GM21528 (cell line): ENCODE measurements around the gene DHDH.
"Not testable (repeated sequence)": the region's sequence is repeated elsewhere in the genome, so short reads cannot be mapped to it uniquely, and the experiment has no call there.

Experiments
- ATAC-seq: cut with Tn5 transposase; IDR thresholded peaks from one replicate; pipeline ENCODE4 v1.9.1; 2021; ENCODE audit warnings: mild to moderate bottlenecking, moderate library complexity; ENCODE audit not compliant: unreplicated experiment, low FRiP score

DHDH gene

DNA sequence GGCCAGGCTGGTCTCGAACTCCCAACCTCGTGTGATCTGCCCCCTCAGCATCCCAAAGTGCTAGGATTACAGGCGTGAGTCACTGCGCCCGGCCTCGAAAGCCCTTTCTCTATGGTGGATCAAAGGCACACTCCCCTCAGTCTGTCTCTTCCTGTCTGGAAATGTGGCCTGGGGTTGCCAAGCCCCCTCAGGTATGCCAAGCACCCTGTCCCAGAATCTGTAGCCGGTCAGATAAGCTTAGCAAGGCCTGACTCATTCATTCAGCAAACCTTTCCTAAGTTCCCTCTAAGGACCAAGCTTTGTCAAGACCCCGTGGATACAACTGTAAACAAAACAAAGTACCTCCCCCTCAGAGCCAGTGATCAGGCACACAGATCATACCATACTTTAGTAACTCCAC, 19.3 kb upstream of the DHDH start:
- ATAC-seq = no peak

DNA sequence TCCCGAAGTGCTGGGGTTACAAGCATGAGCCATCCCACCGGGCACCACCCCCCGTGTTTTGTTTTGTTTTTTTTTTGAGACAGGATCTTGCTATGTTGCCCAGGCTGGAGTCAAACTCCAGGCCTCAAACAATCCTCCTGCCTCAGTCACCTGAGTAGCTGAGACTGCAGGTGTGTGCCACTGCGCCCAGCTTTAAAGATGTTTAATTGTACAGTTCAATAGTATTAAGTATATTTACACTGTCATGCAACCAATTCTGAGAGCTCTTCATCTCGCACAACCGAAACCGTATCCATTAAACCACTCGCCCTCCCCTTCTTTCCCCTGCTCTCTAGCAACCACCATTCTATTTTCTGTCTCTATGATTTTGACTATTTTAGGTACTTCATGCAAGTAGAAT, 17.7 kb upstream of the DHDH start:
- no peak for ATAC-seq

DNA sequence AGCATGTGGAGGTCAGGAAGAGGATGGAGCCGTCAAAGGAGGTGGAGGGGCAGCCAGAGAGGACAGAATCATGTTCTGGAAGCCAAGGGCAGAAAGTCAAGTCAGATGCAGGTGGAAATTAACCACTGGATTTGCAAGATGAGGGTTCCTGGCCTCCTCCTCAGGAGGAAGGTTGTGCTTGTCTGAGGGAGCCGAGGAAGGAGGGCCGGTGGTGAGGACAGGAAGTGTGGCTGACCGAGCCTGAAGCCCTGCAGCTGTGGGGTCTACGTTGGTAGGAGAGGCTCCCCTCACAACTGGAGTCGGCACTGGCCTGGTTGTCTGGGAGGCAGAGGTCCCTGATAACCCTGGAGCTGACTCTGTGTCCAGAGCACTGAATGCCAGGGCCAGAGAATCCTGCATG, 15.4 kb upstream of the DHDH start:
- ATAC-seq = no peak

DNA sequence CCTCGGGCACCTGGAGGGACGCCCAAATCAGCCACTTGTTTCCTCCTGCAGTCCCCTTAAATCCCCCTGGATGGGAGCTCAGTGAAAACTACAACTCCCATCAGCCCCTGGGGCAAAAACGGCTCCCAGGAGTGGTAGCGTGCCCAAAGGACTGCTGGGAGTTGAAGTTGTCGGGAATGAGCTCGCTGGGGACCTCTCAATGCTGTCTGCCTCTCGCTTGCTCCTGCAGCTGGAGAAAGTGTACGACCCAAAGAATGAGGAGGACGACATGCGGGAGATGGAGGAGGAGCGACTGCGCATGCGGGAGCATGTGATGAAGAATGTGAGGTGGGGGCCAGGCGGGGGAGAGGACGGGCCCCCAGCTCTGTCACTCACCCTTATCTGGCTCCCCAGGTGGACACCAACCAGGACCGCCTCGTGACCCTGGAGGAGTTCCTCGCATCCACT, 14.7 kb upstream of the DHDH start:
- ATAC-seq = no peak

DNA sequence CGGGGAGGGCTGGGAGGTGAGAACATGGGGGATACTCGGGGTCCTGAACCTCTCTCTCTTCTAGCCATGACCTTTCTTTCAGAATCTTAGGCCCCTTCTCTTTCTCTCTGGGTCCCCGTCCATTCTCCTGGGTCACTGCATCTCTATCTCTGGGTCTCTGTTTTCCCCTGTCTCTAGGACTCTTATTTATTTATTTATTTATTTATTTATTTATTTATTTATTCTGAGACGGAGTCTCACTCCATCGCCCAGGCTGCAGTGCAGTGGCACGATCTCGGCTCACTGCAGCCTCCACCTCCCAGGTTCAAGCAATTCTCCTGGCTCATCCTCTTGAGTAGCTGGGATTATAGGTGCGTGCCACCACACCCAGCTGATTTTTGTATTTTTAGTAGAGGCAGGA, 14.2 kb upstream of the DHDH start:
- not testable (repeated sequence) for ATAC-seq

DNA sequence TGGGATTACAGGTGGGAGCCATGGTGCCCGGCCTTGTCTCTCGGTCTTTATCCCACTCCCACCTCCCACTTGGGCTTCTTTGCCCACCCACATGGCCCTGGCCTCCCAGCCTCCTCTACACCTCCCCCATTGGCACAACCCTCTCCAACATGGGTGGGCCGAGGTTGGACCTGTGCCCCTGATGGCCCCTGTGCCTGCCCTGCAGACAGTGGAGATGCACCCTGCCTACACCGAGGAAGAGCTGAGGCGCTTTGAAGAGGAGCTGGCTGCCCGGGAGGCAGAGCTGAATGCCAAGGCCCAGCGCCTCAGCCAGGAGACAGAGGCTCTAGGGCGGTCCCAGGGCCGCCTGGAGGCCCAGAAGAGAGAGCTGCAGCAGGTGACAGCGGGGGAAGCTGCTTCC, 12.6 kb upstream of the DHDH start:
- ATAC-seq = no peak

DNA sequence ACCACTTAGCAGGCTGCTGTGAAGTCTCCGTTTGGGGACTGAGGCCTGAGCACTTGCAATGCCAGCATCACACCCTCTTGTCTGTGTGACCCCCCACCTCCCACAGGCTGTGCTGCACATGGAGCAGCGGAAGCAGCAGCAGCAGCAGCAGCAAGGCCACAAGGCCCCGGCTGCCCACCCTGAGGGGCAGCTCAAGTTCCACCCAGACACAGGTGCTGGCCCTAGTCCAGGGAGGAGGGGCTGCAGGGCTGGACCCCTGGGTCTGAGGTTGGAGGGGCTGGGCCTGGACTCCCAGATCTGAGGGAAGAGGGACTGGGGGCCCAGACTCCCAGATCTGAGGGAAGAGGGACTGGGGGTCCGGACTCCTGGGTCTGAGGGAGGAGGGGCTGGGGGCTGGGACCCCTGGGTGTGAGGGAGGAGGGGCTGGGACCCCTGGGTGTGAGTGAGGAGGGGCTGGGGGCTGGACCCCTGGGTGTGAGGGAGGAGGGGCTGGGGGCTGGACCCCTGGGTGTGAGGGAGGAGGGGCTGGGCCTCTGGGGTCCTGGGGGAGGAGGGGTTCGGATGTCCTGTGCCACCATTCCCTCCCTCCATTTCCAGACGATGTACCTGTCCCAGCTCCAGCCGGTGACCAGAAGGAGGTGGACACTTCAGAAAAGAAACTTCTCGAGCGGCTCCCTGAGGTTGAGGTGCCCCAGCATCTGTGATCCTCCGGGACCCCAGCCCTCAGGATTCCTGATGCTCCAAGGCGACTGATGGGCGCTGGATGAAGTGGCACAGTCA, 11.6 kb upstream of the DHDH start:
- no peak for ATAC-seq

DNA sequence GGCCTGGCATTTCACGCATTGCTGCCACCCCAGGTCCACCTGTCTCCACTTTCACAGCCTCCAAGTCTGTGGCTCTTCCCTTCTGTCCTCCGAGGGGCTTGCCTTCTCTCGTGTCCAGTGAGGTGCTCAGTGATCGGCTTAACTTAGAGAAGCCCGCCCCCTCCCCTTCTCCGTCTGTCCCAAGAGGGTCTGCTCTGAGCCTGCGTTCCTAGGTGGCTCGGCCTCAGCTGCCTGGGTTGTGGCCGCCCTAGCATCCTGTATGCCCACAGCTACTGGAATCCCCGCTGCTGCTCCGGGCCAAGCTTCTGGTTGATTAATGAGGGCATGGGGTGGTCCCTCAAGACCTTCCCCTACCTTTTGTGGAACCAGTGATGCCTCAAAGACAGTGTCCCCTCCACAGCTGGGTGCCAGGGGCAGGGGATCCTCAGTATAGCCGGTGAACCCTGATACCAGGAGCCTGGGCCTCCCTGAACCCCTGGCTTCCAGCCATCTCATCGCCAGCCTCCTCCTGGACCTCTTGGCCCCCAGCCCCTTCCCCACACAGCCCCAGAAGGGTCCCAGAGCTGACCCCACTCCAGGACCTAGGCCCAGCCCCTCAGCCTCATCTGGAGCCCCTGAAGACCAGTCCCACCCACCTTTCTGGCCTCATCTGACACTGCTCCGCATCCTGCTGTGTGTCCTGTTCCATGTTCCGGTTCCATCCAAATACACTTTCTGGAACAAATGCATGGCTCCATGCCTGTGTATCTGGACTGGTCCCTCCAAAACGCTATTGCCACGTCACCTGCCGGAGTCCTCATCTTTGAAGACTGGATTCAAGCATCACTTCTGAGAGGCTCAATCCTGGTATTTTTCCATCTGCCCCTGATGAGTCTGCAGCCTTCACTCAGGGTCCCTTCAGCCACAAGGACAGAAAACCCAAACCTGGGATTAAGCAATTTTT, 10.7 kb upstream of the DHDH start:
- ATAC-seq = no peak

DNA sequence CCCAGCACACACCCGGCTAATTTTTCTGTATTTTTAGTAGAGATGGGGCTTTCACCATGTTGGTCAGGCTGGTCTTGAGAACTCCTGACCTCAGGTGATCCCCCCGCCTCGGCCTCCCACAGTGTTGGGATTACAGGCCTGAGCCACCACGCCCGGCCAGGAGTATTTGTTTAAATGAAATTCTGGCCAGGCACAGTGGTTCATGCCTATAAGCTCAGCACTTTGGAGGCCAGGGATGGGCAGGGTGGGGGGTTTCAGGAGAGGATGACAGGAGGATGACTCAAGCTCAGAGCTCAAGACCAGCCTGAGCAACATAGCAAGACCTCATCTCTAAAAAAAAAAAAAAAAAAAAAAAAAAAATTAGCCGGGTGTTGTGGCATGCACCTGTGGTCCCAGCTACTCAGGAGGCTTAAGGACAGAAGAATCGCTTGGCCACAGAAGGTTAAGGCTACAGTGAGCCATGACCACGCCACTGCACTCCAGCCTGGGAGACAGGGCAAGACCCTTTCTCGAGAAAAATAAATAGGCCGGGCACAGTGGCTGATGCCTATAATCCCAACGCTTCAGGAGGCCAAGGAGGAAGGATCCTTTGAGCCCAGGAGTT, 8.2 kb upstream of the DHDH start:
- no peak for ATAC-seq

DNA sequence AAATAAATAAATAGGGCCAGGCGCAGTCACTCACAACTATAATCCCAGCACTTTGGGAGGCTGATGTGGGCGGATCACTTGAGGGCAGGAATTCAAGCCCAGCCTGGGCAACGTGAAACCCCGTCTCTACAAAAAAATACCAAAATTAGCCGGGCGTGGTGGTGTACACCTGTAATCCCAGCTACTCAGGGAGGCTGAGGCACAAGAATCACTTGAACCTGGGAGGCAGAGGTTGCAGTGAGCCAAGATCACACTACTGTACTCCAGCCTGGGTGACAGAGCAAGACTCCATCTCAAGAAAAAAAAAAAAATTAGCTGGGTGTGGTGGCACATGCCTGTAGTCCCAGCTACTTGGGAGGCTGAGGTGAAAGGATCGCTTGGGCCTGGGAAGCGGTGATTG, 7.6 kb upstream of the DHDH start:
- ATAC-seq = not testable (repeated sequence)

DNA sequence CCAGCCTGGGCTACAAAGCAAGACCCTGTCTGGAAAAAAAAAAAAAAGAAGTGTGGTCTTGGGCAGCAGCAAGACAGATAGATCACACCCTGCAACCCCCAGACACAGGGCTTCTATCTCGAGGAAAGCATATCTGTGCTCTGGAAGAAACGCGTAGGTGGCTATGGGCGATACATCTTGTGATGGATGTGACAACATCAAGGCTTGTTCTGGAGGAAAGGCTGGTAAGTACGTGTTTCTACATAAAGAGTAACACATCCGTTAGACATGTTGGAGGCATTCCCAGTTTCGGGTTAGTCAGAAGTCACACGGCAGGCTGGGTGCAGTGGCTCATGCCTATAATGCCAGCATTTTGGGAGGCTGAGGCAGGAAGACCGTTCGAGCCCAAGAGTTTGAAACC, 6.6 kb upstream of the DHDH start:
- no peak for ATAC-seq

DNA sequence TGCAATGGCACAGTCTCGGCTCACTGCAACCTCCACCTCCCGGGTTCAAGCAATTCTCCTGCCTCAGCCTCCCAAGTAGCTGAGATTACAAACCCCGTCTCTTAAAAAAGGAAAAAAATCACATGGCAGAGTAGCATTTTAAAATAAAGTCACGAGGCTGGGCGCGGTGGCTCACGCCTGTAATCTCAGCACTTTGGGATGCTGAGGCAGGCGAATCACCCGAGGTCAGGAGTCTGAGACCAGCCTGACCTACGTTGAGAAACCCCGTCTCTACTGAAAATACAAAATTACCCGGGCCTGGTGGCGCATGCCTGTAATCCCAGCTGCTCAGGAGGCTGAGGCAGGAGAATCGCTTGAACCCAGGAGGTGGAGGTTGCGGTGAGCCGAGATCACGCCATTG, 5.8 kb upstream of the DHDH start:
- not testable (repeated sequence) for ATAC-seq

DNA sequence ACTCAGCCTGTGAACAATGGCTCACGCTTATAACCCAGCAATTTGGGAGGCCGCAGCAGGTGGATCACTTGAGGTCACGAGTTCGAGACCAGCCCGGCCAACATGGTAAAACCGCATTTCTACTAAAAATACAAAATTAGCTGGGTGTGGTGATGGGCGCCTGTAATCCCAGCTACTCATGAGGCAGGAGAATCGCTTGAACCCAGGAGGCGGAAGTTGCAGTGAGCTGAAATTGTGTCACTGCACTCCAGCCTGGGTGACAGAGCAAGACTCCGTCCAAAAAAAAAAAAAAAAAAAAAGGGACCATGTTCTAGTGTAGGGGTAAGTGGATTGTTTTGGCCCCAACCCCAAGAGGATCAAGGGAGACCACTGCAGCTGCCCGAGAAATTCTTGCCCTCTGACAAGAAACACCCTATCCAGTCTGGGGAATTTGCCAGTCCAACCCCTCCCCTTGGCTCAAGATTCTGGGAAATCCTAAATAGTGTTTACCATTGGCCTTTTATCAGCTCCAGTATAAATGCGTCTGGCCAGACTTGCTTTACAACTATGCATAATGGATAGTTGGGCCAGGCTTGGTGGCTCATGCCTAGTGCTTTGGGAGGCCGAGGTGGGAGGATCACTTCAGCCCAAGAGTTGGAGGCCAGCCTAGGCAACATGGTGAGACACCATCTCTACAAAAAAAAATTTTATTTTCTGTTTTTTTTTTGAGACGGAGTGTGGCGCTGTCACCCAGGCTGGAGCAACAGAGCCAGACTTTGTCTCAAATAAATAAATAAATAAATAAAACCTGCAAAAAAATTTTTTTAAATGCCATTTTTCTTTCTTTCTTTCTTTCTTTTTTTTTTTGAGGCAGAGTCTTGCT, 5.1 kb upstream of the DHDH start:
- ATAC-seq = no peak

DNA sequence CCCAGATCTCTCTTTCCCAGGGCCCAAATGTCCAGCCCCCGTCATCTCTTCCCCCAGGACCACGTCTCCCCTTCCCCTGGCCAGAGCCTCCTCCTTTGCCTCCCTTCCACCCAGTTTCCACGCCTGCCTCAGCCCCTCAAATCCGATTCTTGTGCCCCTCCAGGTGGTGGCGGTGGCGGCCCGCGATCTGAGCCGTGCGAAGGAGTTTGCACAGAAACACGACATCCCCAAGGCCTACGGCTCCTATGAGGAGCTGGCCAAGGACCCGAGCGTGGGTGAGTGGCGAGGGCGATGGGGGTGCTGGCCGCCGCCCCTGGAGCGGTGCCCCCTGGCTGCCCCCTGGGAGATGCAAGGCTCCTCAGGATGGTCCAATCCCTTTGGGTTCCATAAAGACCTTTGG, 1.3 kb downstream of the DHDH start:
- no peak for ATAC-seq

DNA sequence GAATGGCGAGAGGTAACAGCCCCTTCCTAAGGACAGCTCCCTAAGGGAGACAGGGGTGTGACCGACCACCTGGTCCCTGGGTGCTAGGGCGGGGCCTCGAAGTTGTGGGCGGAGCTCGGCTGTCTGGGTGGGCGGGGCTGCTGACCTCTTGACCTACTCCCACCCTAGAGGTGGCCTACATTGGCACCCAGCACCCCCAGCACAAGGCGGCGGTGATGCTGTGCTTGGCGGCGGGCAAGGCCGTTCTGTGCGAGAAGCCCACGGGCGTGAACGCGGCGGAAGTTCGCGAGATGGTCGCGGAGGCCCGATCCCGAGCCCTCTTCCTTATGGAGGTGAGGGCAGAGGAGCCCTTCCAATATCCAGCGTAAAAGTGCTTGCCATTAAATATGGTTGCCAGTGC, 2.4 kb downstream of the DHDH start:
- ATAC-seq = no peak

DNA sequence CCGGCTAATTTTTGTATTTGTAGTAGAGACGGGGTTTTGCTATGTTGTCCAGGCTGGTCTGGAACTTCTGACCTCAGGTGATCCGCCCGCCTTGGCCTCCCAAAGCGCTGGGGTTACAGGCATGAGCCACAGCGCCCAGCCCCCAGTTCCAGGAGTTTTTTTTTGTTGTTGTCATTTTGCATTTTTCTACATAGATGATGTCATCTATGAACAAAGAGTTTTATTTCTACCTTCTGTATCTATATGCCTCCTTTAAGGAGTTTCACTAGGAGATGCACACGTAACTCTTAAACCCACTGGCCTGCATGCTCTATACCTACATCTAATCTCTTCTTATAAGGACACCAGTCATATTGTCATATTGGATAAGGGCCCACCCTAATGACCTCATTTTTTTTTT, 4.8 kb downstream of the DHDH start:
- ATAC-seq = no peak

DNA sequence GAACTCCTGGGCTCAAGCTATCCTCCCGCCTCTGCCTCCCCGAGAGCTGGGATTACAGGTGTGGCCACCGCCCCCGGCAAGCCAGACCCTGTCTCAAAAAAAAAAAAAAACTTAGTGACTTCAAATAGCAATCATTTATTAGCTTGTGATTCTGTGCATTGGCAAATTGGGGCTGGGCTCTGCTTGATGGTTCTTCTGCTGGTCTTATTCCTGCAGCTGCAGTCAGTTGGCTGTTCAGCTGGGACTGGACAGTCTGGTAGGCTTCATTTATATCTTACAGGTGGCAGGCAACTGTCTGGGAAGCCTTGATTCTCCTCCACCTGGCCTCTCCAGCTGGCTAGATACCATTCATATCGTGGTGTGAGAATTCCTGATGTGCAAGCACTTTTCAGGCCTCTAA, 7.4 kb downstream of the DHDH start:
- ATAC-seq = no peak

DNA sequence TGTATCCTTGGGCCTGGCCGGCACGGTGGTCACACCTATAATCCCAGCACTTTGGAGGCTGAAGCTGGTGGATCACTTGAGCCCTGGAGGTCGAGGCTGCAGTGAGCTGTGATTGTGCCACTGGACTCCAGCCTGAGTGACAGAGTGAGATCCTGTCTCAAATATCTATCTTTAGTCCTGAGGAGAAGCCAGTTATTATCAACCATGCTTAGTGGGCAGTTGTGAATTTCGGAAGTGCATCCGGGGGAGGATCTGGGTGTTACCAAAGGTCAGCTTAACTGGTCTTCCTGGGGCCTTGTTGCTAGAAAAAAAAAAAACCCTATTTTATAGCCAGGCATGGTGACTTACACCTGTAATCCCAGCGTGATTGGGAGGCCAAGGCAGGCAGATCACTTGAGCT, 9.6 kb downstream of the DHDH start:
- no peak for ATAC-seq

DNA sequence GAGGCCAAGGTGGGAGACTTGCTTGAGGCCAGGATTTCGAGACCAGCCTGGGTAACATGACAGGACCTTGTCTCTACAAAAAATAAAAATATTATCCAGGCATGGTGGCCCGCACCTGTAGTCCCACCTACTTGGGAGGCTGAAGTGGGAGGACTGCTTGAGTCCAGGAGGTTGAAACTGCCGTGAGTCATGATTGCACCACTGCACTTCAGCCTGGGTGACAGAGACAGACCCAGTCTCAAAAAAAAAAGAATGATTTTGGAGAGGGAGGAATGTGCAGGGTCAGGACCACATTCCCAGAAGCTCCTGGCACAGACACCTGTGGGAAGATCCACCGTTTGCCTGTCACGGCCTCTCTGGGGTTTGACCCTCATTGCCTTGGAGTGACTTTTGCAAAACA, 11.9 kb downstream of the DHDH start:
- ATAC-seq = no peak

DNA sequence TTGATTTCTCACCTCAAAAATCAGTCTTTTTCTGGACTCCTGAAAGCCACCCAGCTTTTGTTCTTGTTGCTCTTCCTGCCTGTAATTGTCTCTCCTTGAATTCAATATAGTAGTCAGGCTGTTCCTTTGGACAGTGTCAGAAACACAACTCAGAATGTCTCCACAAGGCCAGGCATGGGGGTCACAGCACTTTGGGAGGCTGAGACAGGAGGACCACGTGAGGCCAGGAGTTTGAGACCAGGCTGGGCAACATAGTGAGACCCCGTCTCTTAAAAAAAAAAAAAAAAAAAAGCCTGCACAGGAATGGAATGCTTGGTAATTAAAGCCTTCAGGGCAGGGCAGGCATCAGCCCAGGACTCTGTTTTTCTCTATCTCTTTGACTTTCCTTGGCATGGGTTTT, 12.3 kb downstream of the DHDH start:
- no peak for ATAC-seq
